Astrocyte (in vitro differentiated cells and primary cell): ENCODE data around the gene INSM1.

Experiments used
- CTCF ChIP-seq: IDR thresholded peaks from 2 replicates; pipeline ENCODE4 v1.5.1; 2011; ENCODE audit warnings: low read depth, mild to moderate bottlenecking, inconsistent platforms, low read length, moderate library complexity; ENCODE audit not compliant: insufficient read depth
- EZH2 ChIP-seq: IDR thresholded peaks from 2 replicates; pipeline ENCODE4 v1.6.1; 2012; ENCODE audit warnings: mild to moderate bottlenecking, low read length, inconsistent platforms; ENCODE audit not compliant: insufficient read depth

DNA sequence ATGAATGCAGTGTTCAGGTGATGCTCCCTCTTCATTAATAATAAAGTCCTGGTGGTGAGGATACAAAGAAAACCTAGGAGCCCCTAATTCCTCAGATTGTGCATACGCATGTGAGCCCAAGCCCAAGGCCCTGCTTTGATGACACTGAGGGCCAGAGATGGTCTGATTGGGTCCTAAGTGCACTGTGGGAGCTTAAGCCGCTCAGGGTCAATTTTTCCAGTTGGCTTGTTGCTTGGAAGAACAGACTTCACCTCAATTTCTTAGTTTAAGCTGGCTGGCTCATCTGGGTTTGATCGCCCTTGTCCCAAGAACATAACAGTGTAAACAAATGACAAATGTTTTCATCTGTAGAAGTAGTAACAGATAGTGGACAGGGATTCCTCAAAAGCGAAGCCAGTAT, 41.4 kb downstream of the INSM1 start:
- TF ChIP-seq CTCF = no peak
- no peak for TF ChIP-seq EZH2
